Brain microvascular endothelial cell (primary cell): ENCODE data around the gene SETD3.

Experiments used
- DNase-seq: peaks from one replicate; pipeline ENCODE4 v3.0.0-alpha.2; 2020
- H3K27ac ChIP-seq: fragments of 250-450 bp; sonication (Bioruptor Pico); 2 replicates; pipeline ENCODE4 v1.5.1; 2020; ENCODE audit warnings: mild to moderate bottlenecking, moderate library complexity
- H3K27me3 ChIP-seq: fragments of 250-450 bp; sonication (Bioruptor Pico); replicated peaks from 2 replicates; pipeline ENCODE4 v1.5.1; 2020; ENCODE audit warnings: mild to moderate bottlenecking
- H3K36me3 ChIP-seq: fragments of 250-450 bp; sonication (Bioruptor Pico); replicated peaks from 2 replicates; pipeline ENCODE4 v1.5.1; 2020; ENCODE audit warnings: mild to moderate bottlenecking
- H3K4me3 ChIP-seq: 2 replicates; pipeline ENCODE4 v1.5.1; 2011; ENCODE audit warnings: low read depth, mild to moderate bottlenecking, control low read depth, low read length, moderate library complexity
- CTCF ChIP-seq: IDR thresholded peaks from 2 replicates; pipeline ENCODE4 v1.5.1; 2011; ENCODE audit warnings: low read depth, mild to moderate bottlenecking, moderate library complexity, low read length, control low read depth, inconsistent platforms; ENCODE audit errors: missing control alignments
- in situ Hi-C: cut with HindIII; loops from 2 replicates; pipeline ENCODE4 v1.10.0; 2017; ENCODE audit warnings: low sequenced_read_pairs, low pct_ligation_motif_present

Gene SETD3

GRCh38 chr14:99515301-99516155 lies 34.9 kb upstream of the SETD3 start:
- Histone ChIP-seq H3K4me3 (no peak overlapping the region), H3K36me3 (peaks cover 10% of the 10 kb centered on the region), H3K27ac (no peak overlapping the region), H3K27me3 (no peaks in the 10 kb centered on the region)
- no peak for DNase-seq
- in situ Hi-C loops, result no loop called here
- no peak for TF ChIP-seq CTCF

DNA sequence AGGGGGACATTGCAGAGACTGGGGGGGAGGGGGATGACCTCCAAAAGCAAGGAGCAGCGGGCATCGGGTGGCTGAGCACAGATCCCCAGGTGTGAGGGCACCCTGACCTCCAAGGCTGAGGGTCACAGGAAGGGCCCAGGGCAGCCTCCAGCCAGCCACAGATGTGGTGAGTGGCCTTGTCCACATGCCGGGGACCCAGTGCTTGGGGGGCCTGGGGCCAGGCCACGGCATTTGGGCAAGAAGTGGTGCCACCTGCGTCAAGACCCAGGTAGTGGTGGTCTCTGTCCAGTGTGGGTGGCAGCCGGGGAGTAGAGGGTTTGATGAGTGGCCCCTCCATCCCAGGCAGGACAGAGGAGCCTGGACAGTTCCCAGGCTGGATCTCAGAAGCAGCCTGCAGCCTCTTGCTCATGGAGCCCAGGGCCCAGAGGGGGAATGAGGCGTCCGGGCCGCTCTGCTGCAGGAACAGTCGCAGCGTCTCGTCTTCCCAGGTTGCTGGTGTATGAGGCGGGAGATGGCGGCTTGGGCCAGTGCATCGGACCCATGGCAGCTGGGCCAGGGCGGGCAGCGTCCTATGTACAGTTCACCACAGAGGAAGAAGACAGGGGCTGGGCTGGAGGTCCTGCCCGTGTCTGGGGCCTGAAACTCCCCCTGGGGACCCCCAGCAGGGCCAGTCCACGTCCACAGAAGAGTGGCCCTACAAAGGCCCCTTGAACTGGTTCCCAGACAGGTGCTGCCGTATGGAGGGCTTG lies 34.1 kb upstream of the SETD3 start:
- no peak for DNase-seq
- Histone ChIP-seq H3K36me3 (peaks cover 13% of the 10 kb centered on the region), H3K4me3 (no peak overlapping the region), H3K27ac (no peak overlapping the region), H3K27me3 (no peaks in the 10 kb centered on the region)
- no peak for TF ChIP-seq CTCF
- in situ Hi-C loops, result no loop called here

DNA sequence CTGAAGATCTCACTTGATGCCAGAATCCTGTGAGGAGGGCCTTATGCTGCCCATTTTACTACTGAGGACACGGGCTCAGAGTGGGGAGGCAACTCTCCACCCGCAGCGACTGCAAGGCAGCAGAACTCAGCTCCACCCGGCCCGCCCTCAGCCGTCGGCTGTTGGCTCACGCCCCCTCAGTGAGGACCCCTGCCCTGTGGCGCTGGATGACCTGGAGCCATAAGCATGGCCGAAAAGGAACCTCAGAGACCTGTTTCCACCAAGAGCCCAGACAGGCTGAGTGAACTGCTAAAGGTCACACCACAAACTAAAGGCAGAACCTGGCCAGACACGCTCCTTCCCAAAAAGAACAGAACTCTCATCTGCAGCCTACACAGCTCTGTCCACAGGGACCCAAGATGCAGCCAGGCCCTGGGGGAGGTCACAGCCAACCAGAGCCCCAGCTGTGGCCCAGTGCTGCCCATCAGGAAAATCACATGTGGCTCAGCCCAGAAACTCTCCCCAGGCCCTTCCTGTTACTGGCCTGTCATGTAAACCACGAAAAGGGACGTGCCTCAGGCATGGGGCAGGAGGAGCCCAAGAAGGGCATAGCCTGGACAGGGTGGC lies 33.4 kb upstream of the SETD3 start:
- no peak for DNase-seq
- Histone ChIP-seq H3K36me3 (peaks cover 20% of the 10 kb centered on the region), H3K27me3 (no peaks in the 10 kb centered on the region), H3K4me3 (no peak overlapping the region), H3K27ac (no peak overlapping the region)
- in situ Hi-C loops, result no loop called here
- TF ChIP-seq CTCF, result no peak

- H3K4me3 ChIP-seq, result no peak overlapping the region
- H3K27me3 ChIP-seq, result no peaks in the 10 kb centered on the region
- in situ Hi-C loops, result no loop called here
- peaks cover 28% of the 10 kb centered on the region for H3K36me3 ChIP-seq
- TF ChIP-seq CTCF, result no peak
- H3K27ac ChIP-seq, result no peak overlapping the region
- DNase-seq, result no peak
These were observed 32.6 kb upstream of the SETD3 start for GRCh38 chr14:99513183-99513694.

DNA sequence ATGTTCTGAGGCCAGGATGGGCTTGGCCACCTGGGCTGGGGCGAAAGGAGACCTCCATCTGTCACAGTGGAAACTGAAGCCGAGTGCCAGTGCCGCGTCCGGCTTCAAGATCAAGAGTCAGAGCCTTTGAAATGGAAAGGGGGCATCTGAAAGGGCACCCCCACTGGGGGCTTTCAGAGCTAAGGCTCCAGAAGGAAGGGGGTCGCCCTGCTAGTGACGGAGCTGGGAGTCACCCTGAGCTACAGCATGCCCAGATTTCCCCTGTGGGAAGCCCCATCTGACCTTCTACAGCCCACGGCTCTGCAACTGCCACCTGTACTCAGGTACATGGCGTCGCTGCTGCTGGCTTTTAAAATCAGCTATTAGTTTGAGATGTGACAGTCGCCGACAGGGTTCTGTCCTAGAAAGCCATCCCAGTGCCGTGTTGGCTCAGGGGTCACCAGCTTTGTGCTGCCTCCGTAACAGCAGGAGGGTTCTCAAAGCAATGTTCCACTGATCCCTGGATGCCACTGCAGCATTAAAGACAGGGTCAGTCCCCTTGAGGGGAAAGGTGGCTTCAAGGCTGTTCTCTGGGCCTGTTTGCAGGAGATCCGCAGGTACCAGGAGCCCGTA lies 32.0 kb upstream of the SETD3 start:
- in situ Hi-C loops, result no loop called here
- DNase-seq, result no peak
- Histone ChIP-seq H3K27me3 (no peaks in the 10 kb centered on the region), H3K4me3 (no peak overlapping the region), H3K36me3 (peaks cover 34% of the 10 kb centered on the region), H3K27ac (no peak overlapping the region)
- TF ChIP-seq CTCF, result no peak
